T-cell (primary cell): Measurements from ENCODE around the gene PATJ. TPM values are rescaled to one million over a fixed set of nuclear protein-coding genes. Genes with fewer than 3 reads are reported as not detected.

ENCODE experiments used
- ATAC-seq, 4 experiments: fragments of 200-7000 bp in 3 of 4; fragments of 150-1000 bp in 1 of 4; cut with Tn5 transposase; replicated peaks in 1 of 4; 1 replicate in 3 of 4; 2 replicates in 1 of 4; pipeline ENCODE4 v1.10.0; 2021; ENCODE audit warnings: moderate library complexity in 3 of 4, mild to moderate bottlenecking in 2 of 4, moderate number of reproducible peaks in 1 of 4
- CTCF ChIA-PET, 2 donors: fragments of 300-600 bp; sonication (Branson Sonifier 250); formaldehyde crosslinking; loops; one replicate each; lab custom pipeline; 2022; ENCODE audit warnings: antibody characterized with exemption in 2 of 2; lab: Charles Lee
- POLR2A ChIA-PET, 2 donors: fragments of 300-600 bp; sonication (Branson Sonifier 250); formaldehyde crosslinking; loops; one replicate each; lab custom pipeline; 2022; ENCODE audit warnings: antibody characterized with exemption in 2 of 2; lab: Charles Lee
- DNase-seq, 35 experiments: peaks; one replicate each; pipeline versions ENCODE4 v3.0.0 to v3.0.0-alpha.2; 2013 to 2023
- H3K27ac ChIP-seq: one replicate; pipeline ENCODE4 v1.5.1; 2013; ENCODE audit warnings: low read length
- H3K27me3 ChIP-seq, 2 experiments: replicated peaks in 1 of 2; 1 replicate in 1 of 2; 2 replicates in 1 of 2; pipeline versions ENCODE4 v1.6.1 to v1.7.0; 2013; ENCODE audit warnings: low read length in 1 of 2, mixed read lengths in 1 of 2; ENCODE audit not compliant: control insufficient read depth in 2 of 2, insufficient read depth in 2 of 2; ENCODE audit errors: extremely low read depth in 1 of 2
- H3K36me3 ChIP-seq, 2 donors: 1 replicate in 1 of 2; 2 replicates in 1 of 2; pipeline versions ENCODE4 v1.6.1 to v1.7.0; 2013; ENCODE audit warnings: low read length in 1 of 2; ENCODE audit not compliant: control insufficient read depth in 2 of 2, insufficient read depth in 1 of 2; ENCODE audit errors: extremely low read depth in 1 of 2
- H3K4me1 ChIP-seq, 2 experiments: 1 replicate in 1 of 2; 2 replicates in 1 of 2; pipeline versions ENCODE4 v1.6.1 to v1.7.0; 2013; ENCODE audit warnings: low read length in 2 of 2, mixed read lengths in 1 of 2; ENCODE audit not compliant: insufficient read depth in 2 of 2, control insufficient read depth in 1 of 2; ENCODE audit errors: extremely low read depth in 1 of 2
- H3K4me3 ChIP-seq, 2 donors: 1 replicate in 1 of 2; 2 replicates in 1 of 2; pipeline versions ENCODE4 v1.5.1 to v1.7.0; 2013; ENCODE audit warnings: mild to moderate bottlenecking in 2 of 2, low read length in 1 of 2, moderate library complexity in 1 of 2; ENCODE audit not compliant: control insufficient read depth in 1 of 2; ENCODE audit errors: extremely low read depth in 1 of 2
- H3K9me3 ChIP-seq: 2 replicates; pipeline ENCODE4 v1.7.0; 2013
- H3K27ac Mint-ChIP-seq, 2 donors: one replicate each; pipeline ENCODE4 v1.8.0; 2020 to 2021; ENCODE audit warnings: mild to moderate bottlenecking in 2 of 2, mixed read lengths in 2 of 2
- H3K27me3 Mint-ChIP-seq, 2 donors: one replicate each; pipeline ENCODE4 v1.8.0; 2021 to 2022; ENCODE audit warnings: mixed read lengths in 2 of 2
- H3K36me3 Mint-ChIP-seq: one replicate; pipeline ENCODE4 v1.8.0; 2021; ENCODE audit warnings: mixed read lengths
- H3K4me1 Mint-ChIP-seq, 3 donors: one replicate each; pipeline ENCODE4 v1.8.0; 2020 to 2022; ENCODE audit warnings: mixed read lengths in 3 of 3, mild to moderate bottlenecking in 1 of 3
- H3K4me3 Mint-ChIP-seq, 3 donors: one replicate each; pipeline ENCODE4 v1.8.0; 2020 to 2022; ENCODE audit warnings: mild to moderate bottlenecking in 3 of 3, mixed read lengths in 3 of 3, moderate library complexity in 3 of 3
- H3K9me3 Mint-ChIP-seq, 3 donors: one replicate each; pipeline ENCODE4 v1.8.0; 2020 to 2022; ENCODE audit warnings: mixed read lengths in 3 of 3
- WGBS: methylation state at CpG from one replicate; pipeline ENCODE4 v1.1.5; 2013; ENCODE audit warnings: missing lambda C conversion rate; ENCODE audit not compliant: insufficient coverage; 5-methylcytosine and 5-hydroxymethylcytosine counted together
- total RNA-seq, 35 experiments: library from RNA in 6 of 35; stranded (reverse) in 6 of 35; fragments of 120-200 nt in 1 of 35; gene quantifications; one replicate each; pipeline versions ENCODE4 v1.2.1 to v1.2.4 and lab custom pipeline; 2013 to 2026

PATJ gene
- total RNA-seq, 5 donors from 2014 or later (not counting 1 experiment from before 2014, with no cell fraction given), result 31.3 to 65.3 (median 35.7) TPM

DNA sequence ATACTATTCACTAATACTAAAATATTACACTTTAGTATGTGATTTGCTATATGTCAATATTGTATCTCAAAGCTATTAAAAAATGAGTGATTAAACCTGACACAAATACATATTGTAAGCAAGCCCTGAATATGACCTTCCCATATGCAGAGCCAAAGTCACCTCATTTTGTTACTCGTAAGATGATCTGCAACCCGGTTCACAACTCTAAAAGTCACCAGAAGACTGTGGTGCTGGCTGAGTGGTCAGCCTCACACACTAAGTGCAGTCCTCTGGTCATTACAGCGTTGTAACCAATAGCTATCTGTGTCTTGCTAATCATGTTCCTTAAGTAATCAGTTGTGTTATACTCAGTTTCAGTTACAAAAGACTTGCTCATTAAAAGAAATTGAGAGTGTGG lies 254.8 kb downstream of the PATJ start:
- Histone ChIP-seq H3K27me3 (no peaks in the 10 kb centered on the region), H3K4me1 (no peaks in the 10 kb centered on the region), H3K36me3 (peaks cover 0 to 7% of the 10 kb centered on the region in 2 donors), H3K4me3 (no peak overlapping the region), H3K27ac (no peak overlapping the region), H3K9me3 (no peaks in the 10 kb centered on the region)
- Mint-ChIP-seq H3K4me1 (no peaks in the 10 kb centered on the region), H3K9me3 (peaks cover 0 to 3% (median 0%) of the 10 kb centered on the region in 3 donors), H3K4me3 (no peak overlapping the region), H3K36me3 (peaks cover 41% of the 10 kb centered on the region), H3K27me3 (no peaks in the 10 kb centered on the region), H3K27ac (no peak overlapping the region)
- CTCF ChIA-PET, result interaction anchor here in 1 of 2 donors (0.6 kb wide), 1 partner anchor 18 kb away, joined by 3 read pairs; no protein-coding TSS in a partner anchor
- no CpG with 5 or more reads among the region's 3 CpGs for WGBS
- ATAC-seq, result no peak
- DNase-seq, result no peak
- POLR2A ChIA-PET, result interaction anchor here in 1 of 2 donors (0.6 kb wide), 1 partner anchor 10 kb away, joined by 3 read pairs; no protein-coding TSS in a partner anchor

DNA sequence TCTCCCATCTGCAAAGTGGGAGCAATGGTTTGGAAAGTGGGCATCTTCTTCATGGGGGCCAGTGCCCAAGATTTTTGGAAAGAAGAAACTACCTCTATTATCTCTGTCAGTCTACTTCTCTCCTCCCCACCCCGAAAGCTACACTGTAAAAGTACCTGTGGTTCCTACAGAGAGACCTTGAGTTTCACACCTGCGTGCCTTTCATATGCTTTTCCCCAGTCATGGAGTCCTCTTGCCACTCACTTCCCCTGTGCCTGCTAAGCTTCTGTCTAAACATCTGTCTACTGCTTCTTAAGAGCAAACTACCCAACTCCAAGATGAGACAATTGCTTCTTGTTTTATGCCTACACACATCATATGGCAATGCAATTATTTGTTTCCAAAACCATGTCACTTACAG lies 261.5 kb downstream of the PATJ start:
- peaks cover 0 to 5% (median 0%) of the 10 kb centered on the region in 3 donors for H3K4me1 Mint-ChIP-seq
- H3K9me3 Mint-ChIP-seq, result peaks cover 0 to 3% (median 0%) of the 10 kb centered on the region in 3 donors
- no peak overlapping the region for H3K4me3 ChIP-seq
- DNase-seq (no peak), ATAC-seq (no peak)
- no peak overlapping the region for H3K27ac ChIP-seq
- H3K4me3 Mint-ChIP-seq, result no peak overlapping the region
- no peaks in the 10 kb centered on the region for H3K27me3 Mint-ChIP-seq
- no peaks in the 10 kb centered on the region for H3K27me3 ChIP-seq
- ChIA-PET POLR2A (no interaction called here), CTCF (no interaction called here)
- peaks cover 41% of the 10 kb centered on the region for H3K36me3 Mint-ChIP-seq
- H3K36me3 ChIP-seq, result no peaks in the 10 kb centered on the region
- 80% methylated on average over 2 of the region's 2 CpGs for WGBS
- H3K4me1 ChIP-seq, result no peaks in the 10 kb centered on the region
- no peak overlapping the region for H3K27ac Mint-ChIP-seq
- H3K9me3 ChIP-seq, result no peaks in the 10 kb centered on the region

DNA sequence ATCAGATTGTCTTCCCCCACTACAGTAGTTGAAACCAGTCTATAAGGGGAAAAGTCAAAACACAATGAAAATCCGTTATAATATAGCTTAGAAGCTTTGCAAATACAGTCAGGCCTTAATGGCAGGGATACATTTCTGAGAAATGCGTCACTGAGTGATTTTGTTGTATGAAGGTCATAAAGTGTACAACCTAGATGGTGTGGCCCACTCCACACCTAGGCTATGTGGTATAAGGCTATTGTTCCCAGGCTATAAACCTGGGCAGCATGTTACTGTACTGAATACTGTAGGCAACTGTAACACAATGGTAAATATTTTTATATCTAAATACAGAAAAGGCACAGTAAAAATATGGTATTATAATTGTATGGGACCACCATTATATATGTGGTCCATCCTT lies 264.4 kb downstream of the PATJ start:
- Histone ChIP-seq H3K27ac (no peak overlapping the region), H3K4me3 (no peak overlapping the region), H3K27me3 (no peaks in the 10 kb centered on the region), H3K36me3 (no peaks in the 10 kb centered on the region), H3K9me3 (no peaks in the 10 kb centered on the region), H3K4me1 (no peaks in the 10 kb centered on the region)
- peaks cover 0 to 5% (median 0%) of the 10 kb centered on the region in 3 donors for H3K4me1 Mint-ChIP-seq
- peaks cover 48% of the 10 kb centered on the region for H3K36me3 Mint-ChIP-seq
- CTCF ChIA-PET, result no interaction called here
- H3K27ac Mint-ChIP-seq, result no peak overlapping the region
- no peak overlapping the region for H3K4me3 Mint-ChIP-seq
- H3K27me3 Mint-ChIP-seq, result no peaks in the 10 kb centered on the region
- WGBS, result no CpG with 5 or more reads among the region's 2 CpGs
- DNase-seq (no peak), ATAC-seq (no peak)
- POLR2A ChIA-PET, result no interaction called here
- no peaks in the 10 kb centered on the region for H3K9me3 Mint-ChIP-seq

DNA sequence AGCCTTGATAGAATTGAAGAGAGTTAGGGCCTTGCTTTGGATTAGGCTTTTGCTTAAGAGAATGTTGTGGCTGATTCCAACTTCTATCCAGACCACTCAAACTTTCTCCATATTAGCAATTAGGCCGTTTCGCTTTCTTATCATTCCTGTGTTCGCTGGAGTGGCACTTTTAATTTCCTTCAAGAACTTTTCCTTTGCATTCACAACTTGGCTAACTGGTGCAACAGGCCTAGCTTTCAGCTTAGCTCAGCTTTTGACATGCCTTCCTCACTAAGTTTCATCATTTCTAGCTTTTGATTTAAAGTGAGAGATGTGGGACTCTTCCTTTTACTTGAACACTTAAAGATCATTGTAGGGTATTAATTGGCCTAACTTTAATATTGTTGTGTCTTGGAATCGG lies 268.7 kb downstream of the PATJ start:
- H3K27me3 ChIP-seq, result no peaks in the 10 kb centered on the region
- Mint-ChIP-seq H3K27ac (no peak overlapping the region), H3K4me1 (no peaks in the 10 kb centered on the region), H3K27me3 (no peaks in the 10 kb centered on the region), H3K9me3 (no peaks in the 10 kb centered on the region), H3K36me3 (peaks cover 45% of the 10 kb centered on the region), H3K4me3 (no peak overlapping the region)
- DNase-seq, result no peak
- POLR2A ChIA-PET, result no interaction called here
- H3K9me3 ChIP-seq, result no peaks in the 10 kb centered on the region
- ATAC-seq, result no peak
- CTCF ChIA-PET, result interaction anchor here (0.6 to 1.1 kb wide), 2 partner anchors 13 to 1095 kb away, joined by 4 read pairs; no protein-coding TSS in a partner anchor
- no peak overlapping the region for H3K27ac ChIP-seq
- 100% methylated on average over 2 of the region's 4 CpGs for WGBS
- no peak overlapping the region for H3K4me3 ChIP-seq
- H3K4me1 ChIP-seq, result no peaks in the 10 kb centered on the region
- no peaks in the 10 kb centered on the region for H3K36me3 ChIP-seq

DNA sequence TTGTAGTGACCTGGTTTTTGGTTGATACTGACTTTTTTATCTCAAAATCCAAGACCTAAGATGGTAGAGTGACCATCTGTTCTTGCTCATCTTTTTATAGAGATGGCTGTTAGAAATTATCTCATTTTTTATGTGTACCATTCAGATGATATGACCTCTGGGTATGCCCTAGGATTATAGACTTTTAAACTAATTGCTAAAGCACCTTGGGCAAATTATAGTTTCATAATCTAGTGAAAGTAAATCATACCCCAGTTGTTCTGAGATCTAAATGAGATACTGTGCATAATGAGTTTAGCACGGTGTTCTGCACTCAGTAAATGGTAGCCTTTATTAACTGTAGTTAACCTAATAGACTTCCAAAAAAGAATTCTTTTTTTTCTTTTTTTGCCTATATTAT lies 269.8 kb downstream of the PATJ start:
- no peak overlapping the region for H3K27ac Mint-ChIP-seq
- no peaks in the 10 kb centered on the region for H3K4me1 Mint-ChIP-seq
- H3K9me3 Mint-ChIP-seq, result no peaks in the 10 kb centered on the region
- WGBS, result no CpG with 5 or more reads among the region's 1 CpG
- peaks cover 43% of the 10 kb centered on the region for H3K36me3 Mint-ChIP-seq
- Histone ChIP-seq H3K27ac (no peak overlapping the region), H3K27me3 (no peaks in the 10 kb centered on the region), H3K4me3 (no peak overlapping the region), H3K36me3 (no peaks in the 10 kb centered on the region), H3K4me1 (no peaks in the 10 kb centered on the region), H3K9me3 (no peaks in the 10 kb centered on the region)
- no peaks in the 10 kb centered on the region for H3K27me3 Mint-ChIP-seq
- no peak overlapping the region for H3K4me3 Mint-ChIP-seq
- DNase-seq (no peak), ATAC-seq (no peak)
- ChIA-PET POLR2A (no interaction called here), CTCF (interaction anchor here in 1 of 2 donors (0.6 kb wide), 2 partner anchors 80 to 148 kb away, joined by 3 to 4 read pairs; no protein-coding TSS in a partner anchor)

DNA sequence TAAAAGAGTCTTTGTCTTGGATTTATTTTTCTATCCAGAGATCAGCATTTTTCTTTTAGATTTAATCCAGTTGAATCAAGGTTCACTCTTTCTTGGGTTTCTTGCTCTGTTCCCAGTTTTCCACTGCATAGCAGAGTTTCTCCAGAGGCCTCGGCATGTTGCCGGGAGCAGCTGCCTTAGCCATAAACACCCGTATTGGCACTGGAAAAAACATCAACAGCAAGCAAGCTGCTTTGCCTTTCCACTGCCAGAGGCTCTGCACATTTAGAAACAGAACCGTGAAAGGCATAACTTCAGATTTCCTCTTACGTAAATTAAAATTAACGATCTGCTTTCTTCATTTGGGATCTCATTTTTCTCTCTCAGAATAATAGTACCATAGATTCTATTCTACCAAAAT lies 270.6 kb downstream of the PATJ start:
- Histone ChIP-seq H3K9me3 (no peaks in the 10 kb centered on the region), H3K4me3 (no peak overlapping the region), H3K4me1 (no peaks in the 10 kb centered on the region), H3K36me3 (no peaks in the 10 kb centered on the region), H3K27ac (no peak overlapping the region), H3K27me3 (no peaks in the 10 kb centered on the region)
- Mint-ChIP-seq H3K27me3 (no peaks in the 10 kb centered on the region), H3K4me3 (no peak overlapping the region), H3K9me3 (no peaks in the 10 kb centered on the region), H3K27ac (no peak overlapping the region), H3K4me1 (no peaks in the 10 kb centered on the region), H3K36me3 (peaks cover 37% of the 10 kb centered on the region)
- ChIA-PET CTCF (no interaction called here), POLR2A (no interaction called here)
- 95% methylated on average over 6 of the region's 6 CpGs for WGBS
- ATAC-seq (no peak), DNase-seq (no peak)

DNA sequence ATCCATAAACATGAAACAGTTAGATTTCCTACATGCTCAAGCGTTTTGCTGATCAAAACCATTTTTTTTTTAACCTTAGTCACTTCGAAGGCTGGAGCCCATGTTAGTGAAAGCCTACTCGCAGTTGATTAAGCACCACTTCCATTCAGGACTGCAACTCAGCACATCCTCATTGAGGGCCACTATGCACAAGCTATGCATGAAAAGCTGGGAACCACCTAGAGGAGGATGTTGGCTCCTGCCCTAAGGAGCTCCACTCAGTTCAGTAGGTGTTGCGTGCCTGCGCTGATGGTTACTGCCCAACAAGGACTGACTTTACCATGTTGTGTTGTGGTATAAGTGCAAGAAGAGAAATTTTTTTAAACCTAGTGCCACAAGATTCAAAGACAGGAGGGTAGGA lies 271.0 kb downstream of the PATJ start:
- H3K36me3 Mint-ChIP-seq, result peaks cover 38% of the 10 kb centered on the region
- DNase-seq, result no peak

More for the DNA sequence above, 271.0 kb downstream of the PATJ start:
- Histone ChIP-seq H3K4me3 (no peak overlapping the region), H3K27ac (no peak overlapping the region), H3K4me1 (no peaks in the 10 kb centered on the region), H3K36me3 (no peaks in the 10 kb centered on the region), H3K9me3 (no peaks in the 10 kb centered on the region), H3K27me3 (no peaks in the 10 kb centered on the region)
- no peaks in the 10 kb centered on the region for H3K9me3 Mint-ChIP-seq
- no peak overlapping the region for H3K4me3 Mint-ChIP-seq
- POLR2A ChIA-PET, result no interaction called here
- H3K4me1 Mint-ChIP-seq, result no peaks in the 10 kb centered on the region
- WGBS, result 96% methylated on average over 5 of the region's 5 CpGs
- no peak for ATAC-seq
- no peak overlapping the region for H3K27ac Mint-ChIP-seq
- H3K27me3 Mint-ChIP-seq, result no peaks in the 10 kb centered on the region
- CTCF ChIA-PET, result no interaction called here
